ENCODE measurements around the gene STRN4.
"Not testable (repeated sequence)": the region's sequence is repeated elsewhere in the genome, so short reads cannot be mapped to it uniquely, and the experiment has no call there.

STRN4 gene

GRCh38 chr19:46761418-46761831 is 15.2 kb upstream of the STRN4 start:
- no peak for ATAC-seq (ENCODE audit: low read depth)
- H3K27ac ChIP-seq (ENCODE audit: poor library complexity, severe bottlenecking): peak overlapping the region; percentile 81
- no peak for TF ChIP-seq CTCF (IDR thresholded peaks at IDR 0.05; ENCODE audit: poor library complexity, severe bottlenecking)
- DNase-seq (ENCODE audit: low spot score): no peak
- H3K36me3 ChIP-seq (ENCODE audit: low read depth): no peaks in the 10 kb centered on the region
- H3K27me3 ChIP-seq (ENCODE audit: insufficient read depth, poor library complexity, severe bottlenecking): no peaks in the 10 kb centered on the region
- H3K4me3 ChIP-seq (ENCODE audit: severe bottlenecking): no peak overlapping the region
- no peaks in the 10 kb centered on the region for H3K9me3 ChIP-seq (ENCODE audit: severe bottlenecking)
- H3K4me1 ChIP-seq (ENCODE audit: insufficient read depth, poor library complexity, severe bottlenecking): peaks cover 32% of the 10 kb centered on the region

- H3K27me3 ChIP-seq (ENCODE audit: insufficient read depth, poor library complexity, severe bottlenecking); H3K4me3 ChIP-seq (ENCODE audit: severe bottlenecking); H3K9me3 ChIP-seq (ENCODE audit: severe bottlenecking); H3K36me3 ChIP-seq (ENCODE audit: low read depth); DNase-seq (ENCODE audit: low spot score); ATAC-seq (ENCODE audit: low read depth): not testable (repeated sequence)
- Histone ChIP-seq H3K27ac (ENCODE audit: poor library complexity, severe bottlenecking) (peak overlapping the region; percentile 81), H3K4me1 (ENCODE audit: insufficient read depth, poor library complexity, severe bottlenecking) (peaks cover 32% of the 10 kb centered on the region)
Observed at GRCh38 chr19:46760897-46761296, 14.6 kb upstream of the STRN4 start.

GRCh38 chr19:46760363-46760762 is 14.1 kb upstream of the STRN4 start:
- no peaks in the 10 kb centered on the region for H3K36me3 ChIP-seq (ENCODE audit: low read depth)
- no peaks in the 10 kb centered on the region for H3K27me3 ChIP-seq (ENCODE audit: insufficient read depth, poor library complexity, severe bottlenecking)
- DNase-seq (ENCODE audit: low spot score) (no peak), ATAC-seq (ENCODE audit: low read depth) (no peak)
- peak overlapping the region; percentile 81 for H3K27ac ChIP-seq (ENCODE audit: poor library complexity, severe bottlenecking)
- no peak for TF ChIP-seq CTCF (IDR thresholded peaks at IDR 0.05; ENCODE audit: poor library complexity, severe bottlenecking)
- no peak overlapping the region for H3K4me3 ChIP-seq (ENCODE audit: severe bottlenecking)
- no peaks in the 10 kb centered on the region for H3K9me3 ChIP-seq (ENCODE audit: severe bottlenecking)
- H3K4me1 ChIP-seq (ENCODE audit: insufficient read depth, poor library complexity, severe bottlenecking): peaks cover 32% of the 10 kb centered on the region

GRCh38 chr19:46759817-46760333 is 13.6 kb upstream of the STRN4 start:
- no peak for TF ChIP-seq CTCF (IDR thresholded peaks at IDR 0.05; ENCODE audit: poor library complexity, severe bottlenecking)
- DNase-seq (ENCODE audit: low spot score): no peak
- H3K36me3 ChIP-seq (ENCODE audit: low read depth): no peaks in the 10 kb centered on the region

GRCh38 chr19:46759206-46759605 is 13.0 kb upstream of the STRN4 start:
- Histone ChIP-seq H3K4me3 (ENCODE audit: severe bottlenecking) (no peak overlapping the region), H3K4me1 (ENCODE audit: insufficient read depth, poor library complexity, severe bottlenecking) (peaks cover 32% of the 10 kb centered on the region), H3K9me3 (ENCODE audit: severe bottlenecking) (no peaks in the 10 kb centered on the region), H3K27me3 (ENCODE audit: insufficient read depth, poor library complexity, severe bottlenecking) (no peaks in the 10 kb centered on the region), H3K36me3 (ENCODE audit: low read depth) (no peaks in the 10 kb centered on the region), H3K27ac (ENCODE audit: poor library complexity, severe bottlenecking) (peak overlapping the region; percentile 81)
- no peak for DNase-seq (ENCODE audit: low spot score)
- TF ChIP-seq CTCF (IDR thresholded peaks at IDR 0.05; ENCODE audit: poor library complexity, severe bottlenecking): no peak
- ATAC-seq (ENCODE audit: low read depth): no peak

More at GRCh38 chr19:46759817-46760333, 13.6 kb upstream of the STRN4 start:
- no peaks in the 10 kb centered on the region for H3K27me3 ChIP-seq (ENCODE audit: insufficient read depth, poor library complexity, severe bottlenecking)
- H3K9me3 ChIP-seq (ENCODE audit: severe bottlenecking): no peaks in the 10 kb centered on the region
- ATAC-seq (ENCODE audit: low read depth): peak; percentile 17; the same call in 2 of the 3 replicates
- H3K4me3 ChIP-seq (ENCODE audit: severe bottlenecking): no peak overlapping the region
- H3K4me1 ChIP-seq (ENCODE audit: insufficient read depth, poor library complexity, severe bottlenecking): peaks cover 32% of the 10 kb centered on the region
- H3K27ac ChIP-seq (ENCODE audit: poor library complexity, severe bottlenecking): peak overlapping the region; percentile 81
